CD14-positive monocyte (primary cell): Measurements from ENCODE around the gene RASGEF1B. TPM values are rescaled to one million over a fixed set of nuclear protein-coding genes. Genes with fewer than 3 reads are reported as not detected.

Experiments
- DNase-seq, 3 donors: peaks; one replicate each; pipeline ENCODE4 v3.0.0-alpha.2; 2011 to 2022
- H2AFZ ChIP-seq: 2 replicates; pipeline ENCODE4 v1.6.0; 2012; ENCODE audit warnings: mild to moderate bottlenecking, low read depth, low read length, inconsistent platforms; ENCODE audit not compliant: insufficient read depth, poor library complexity, severe bottlenecking
- H3K27ac ChIP-seq, 2 donors: 1 replicate in 1 of 2; 2 replicates in 1 of 2; pipeline ENCODE4 v1.5.1; 2012 to 2013; ENCODE audit warnings: low read length in 2 of 2, control low read depth in 1 of 2, inconsistent platforms in 1 of 2, low read depth in 1 of 2, mild to moderate bottlenecking in 1 of 2
- H3K27me3 ChIP-seq, 2 donors: one replicate each; pipeline versions ENCODE4 v1.6.0 to v1.6.1; 2011 to 2013; ENCODE audit warnings: low read length in 2 of 2; ENCODE audit not compliant: control insufficient read depth in 2 of 2, insufficient read depth in 2 of 2
- H3K36me3 ChIP-seq, 2 donors: replicated peaks in 1 of 2; 1 replicate in 1 of 2; 2 replicates in 1 of 2; pipeline versions ENCODE4 v1.5.1 to v1.6.1; 2012 to 2013; ENCODE audit warnings: low read length in 2 of 2, control low read depth in 1 of 2, inconsistent platforms in 1 of 2, mild to moderate bottlenecking in 1 of 2; ENCODE audit not compliant: insufficient read depth in 2 of 2, control insufficient read depth in 1 of 2
- H3K4me1 ChIP-seq, 2 donors: 1 replicate in 1 of 2; 2 replicates in 1 of 2; pipeline versions ENCODE4 v1.5.1 to v1.6.1; 2012 to 2013; ENCODE audit warnings: low read length in 2 of 2, control low read depth in 1 of 2, inconsistent platforms in 1 of 2, mild to moderate bottlenecking in 1 of 2, moderate library complexity in 1 of 2; ENCODE audit not compliant: insufficient read depth in 2 of 2, control insufficient read depth in 1 of 2
- H3K4me2 ChIP-seq: replicated peaks from 2 replicates; pipeline ENCODE3; 2012; ENCODE audit warnings: low read length, moderate library complexity, mild to moderate bottlenecking; ENCODE audit not compliant: poor library complexity, severe bottlenecking; ENCODE audit errors: extremely low read depth
- H3K4me3 ChIP-seq, 3 experiments: fragments of 200-600 bp in 1 of 3; sonication (generic) in 1 of 3; replicated peaks in 1 of 3; 1 replicate in 2 of 3; 2 replicates in 1 of 3; pipeline ENCODE4 v1.5.1; 2011 to 2013; ENCODE audit warnings: low read length in 3 of 3, mild to moderate bottlenecking in 3 of 3, control low read depth in 2 of 3, low read depth in 2 of 3, inconsistent platforms in 1 of 3, moderate library complexity in 1 of 3
- H3K79me2 ChIP-seq: 2 replicates; pipeline ENCODE4 v1.6.0; 2012; ENCODE audit warnings: mild to moderate bottlenecking, control low read depth, inconsistent platforms, low read length, moderate library complexity; ENCODE audit not compliant: insufficient read depth
- H3K9ac ChIP-seq: 2 replicates; pipeline ENCODE4 v1.6.0; 2017; ENCODE audit warnings: low read length, mild to moderate bottlenecking; ENCODE audit not compliant: insufficient read depth, poor library complexity, severe bottlenecking
- H3K9me3 ChIP-seq, 2 donors: replicated peaks in 1 of 2; 1 replicate in 1 of 2; 2 replicates in 1 of 2; pipeline versions ENCODE4 v1.5.1 to v1.6.1; 2012 to 2013; ENCODE audit warnings: low read length in 2 of 2, control low read depth in 1 of 2; ENCODE audit not compliant: control insufficient read depth in 1 of 2, insufficient read depth in 1 of 2
- H4K20me1 ChIP-seq: 2 replicates; pipeline ENCODE4 v1.6.0; 2012; ENCODE audit warnings: mild to moderate bottlenecking, low read length, control low read depth, moderate library complexity; ENCODE audit not compliant: insufficient read depth
- H3K27ac Mint-ChIP-seq, 7 donors: one replicate each; pipeline ENCODE4 v1.8.0; 2020; ENCODE audit warnings: mild to moderate bottlenecking in 7 of 7, mixed read lengths in 7 of 7, moderate library complexity in 6 of 7, inconsistent platforms in 2 of 7
- H3K27me3 Mint-ChIP-seq, 3 donors: one replicate each; pipeline ENCODE4 v1.8.0; 2021 to 2022; ENCODE audit warnings: low read depth in 3 of 3, mild to moderate bottlenecking in 3 of 3, mixed read lengths in 3 of 3, moderate library complexity in 3 of 3, inconsistent platforms in 1 of 3
- H3K36me3 Mint-ChIP-seq, 2 donors: one replicate each; pipeline ENCODE4 v1.8.0; 2020; ENCODE audit warnings: mixed read lengths in 2 of 2, inconsistent platforms in 1 of 2, mild to moderate bottlenecking in 1 of 2
- H3K4me1 Mint-ChIP-seq: one replicate; pipeline ENCODE4 v1.8.0; 2020; ENCODE audit warnings: mild to moderate bottlenecking, mixed read lengths
- H3K4me3 Mint-ChIP-seq, 2 donors: one replicate each; pipeline ENCODE4 v1.8.0; 2020; ENCODE audit warnings: mild to moderate bottlenecking in 2 of 2, mixed read lengths in 2 of 2, moderate library complexity in 1 of 2
- H3K9me3 Mint-ChIP-seq, 7 donors: one replicate each; pipeline ENCODE4 v1.8.0; 2020 to 2022; ENCODE audit warnings: mixed read lengths in 7 of 7, mild to moderate bottlenecking in 6 of 7, moderate library complexity in 6 of 7, inconsistent platforms in 2 of 7
- CTCF ChIP-seq: fragments of 200-600 bp; IDR thresholded peaks from one replicate; pipeline ENCODE4 v1.8.0; 2022; ENCODE audit warnings: antibody characterized with exemption, mild to moderate bottlenecking
- WGBS: methylation state at CpG from one replicate; pipeline ENCODE4 v1.1.5; 2013; ENCODE audit warnings: missing lambda C conversion rate; ENCODE audit not compliant: insufficient coverage; 5-methylcytosine and 5-hydroxymethylcytosine counted together
- intact Hi-C, 2 donors: fragments of 100-400 bp; cut with micrococcal nuclease; formaldehyde crosslinking; loops; one replicate each; pipeline versions ENCODE4 v1.15.0 to v1.15.1; 2023
- polyA plus RNA-seq, 3 donors: library from polyadenylated mRNA; depleted of rRNA in 1 of 3; unstranded in 2 of 3; stranded (reverse) in 1 of 3; fragments of 300-500 nt in 2 of 3; fragments of >200 nt in 1 of 3; fragmentation: Illumina TruSeq in 2 of 3; gene quantifications; 1 replicate in 2 of 3; 2 replicates in 1 of 3; pipeline ENCODE4 v1.2.3, GENCODE V29; 2012 to 2021

RASGEF1B gene
- polyA plus RNA-seq, 3 donors = 20.3 to 76.9 (median 36.6) TPM

GRCh38 chr4:81395239-81395638, 76.5 kb downstream of the RASGEF1B start:
- Mint-ChIP-seq H3K4me3 (no peak overlapping the region), H3K36me3 (no peaks in the 10 kb centered on the region), H3K4me1 (peaks cover 8% of the 10 kb centered on the region), H3K27me3 (peaks cover 0 to 5% (median 0%) of the 10 kb centered on the region in 3 donors), H3K9me3 (no peaks in the 10 kb centered on the region), H3K27ac (no peak overlapping the region)
- Histone ChIP-seq H4K20me1 (no peaks in the 10 kb centered on the region), H3K4me3 (no peak overlapping the region), H3K79me2 (no peaks in the 10 kb centered on the region), H2AFZ (no peak overlapping the region), H3K36me3 (no peaks in the 10 kb centered on the region), H3K27ac (no peak overlapping the region), H3K9ac (no peak overlapping the region), H3K27me3 (no peaks in the 10 kb centered on the region), H3K4me2 (no peak overlapping the region), H3K4me1 (peaks cover 0 to 8% of the 10 kb centered on the region in 2 donors), H3K9me3 (no peaks in the 10 kb centered on the region)
- intact Hi-C loops = no loop called here
- TF ChIP-seq CTCF = no peak
- WGBS = 91% methylated on average over 3 of the region's 3 CpGs
- no peak for DNase-seq

- no peak overlapping the region for H3K27ac ChIP-seq
- DNase-seq = no peak
- H2AFZ ChIP-seq = no peak overlapping the region
- intact Hi-C loops = no loop called here
- H3K27me3 ChIP-seq = no peaks in the 10 kb centered on the region
- no peak overlapping the region for H3K27ac Mint-ChIP-seq
- H3K4me3 ChIP-seq = no peak overlapping the region
- H3K36me3 ChIP-seq = no peaks in the 10 kb centered on the region
- H4K20me1 ChIP-seq = no peaks in the 10 kb centered on the region
- H3K4me1 ChIP-seq = peaks cover 9 to 21% of the 10 kb centered on the region in 2 donors
- no CpG with 5 or more reads among the region's 3 CpGs for WGBS
- TF ChIP-seq CTCF = no peak
- peaks cover 0 to 5% (median 0%) of the 10 kb centered on the region in 3 donors for H3K27me3 Mint-ChIP-seq
- H3K4me2 ChIP-seq = no peak overlapping the region
- H3K9me3 Mint-ChIP-seq = peaks cover 2 to 17% (median 7%) of the 10 kb centered on the region in 7 donors
- H3K36me3 Mint-ChIP-seq = no peaks in the 10 kb centered on the region
- no peaks in the 10 kb centered on the region for H3K79me2 ChIP-seq
- no peak overlapping the region for H3K9ac ChIP-seq
- H3K4me1 Mint-ChIP-seq = peaks cover 18% of the 10 kb centered on the region
- H3K4me3 Mint-ChIP-seq = no peak overlapping the region
- no peaks in the 10 kb centered on the region for H3K9me3 ChIP-seq
Observed at GRCh38 chr4:81392164-81392563, 79.5 kb downstream of the RASGEF1B start.
